ENCODE data around the gene CEP128. TPM values are rescaled to one million over a fixed set of nuclear protein-coding genes. Genes with fewer than 3 reads are reported as not detected.

CEP128 gene
- total RNA-seq, 1 experiment from 2014 or later, result 27.3 TPM

DNA sequence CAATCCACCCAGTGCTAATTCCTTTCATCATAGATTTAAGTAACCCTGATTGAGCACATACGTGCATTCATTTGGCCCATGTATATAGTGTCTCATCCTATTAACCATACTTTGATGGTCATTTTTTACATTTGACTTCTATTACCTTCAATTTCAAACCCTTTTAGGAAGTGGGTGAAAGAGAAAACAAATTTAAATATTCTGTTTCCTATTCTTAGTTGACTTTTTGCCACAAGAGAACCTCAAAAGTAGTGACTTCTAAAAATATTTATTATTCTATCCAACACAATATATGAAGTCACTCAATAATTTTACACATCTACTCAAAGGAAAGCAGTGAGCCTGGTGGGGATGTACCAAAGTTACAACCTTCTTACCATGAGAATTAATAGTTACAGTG is 164.9 kb downstream of the CEP128 start:
- Histone ChIP-seq H3K4me3 (ENCODE audit: low read depth, low read length, poor library complexity, severe bottlenecking) (no peak overlapping the region), H3K27me3 (replicated peaks; ENCODE audit: insufficient read depth, low read depth, low read length, poor library complexity) (no peaks in the 10 kb centered on the region), H3K27ac (ENCODE audit: low read depth, low read length, poor library complexity, severe bottlenecking) (no peak overlapping the region), H3K4me1 (ENCODE audit: insufficient read depth, low read length, poor library complexity, severe bottlenecking) (no peaks in the 10 kb centered on the region), H3K36me3 (ENCODE audit: insufficient read depth, low read length, poor library complexity, severe bottlenecking) (no peaks in the 10 kb centered on the region), H3K9me3 (ENCODE audit: low read depth, low read length, poor library complexity, severe bottlenecking) (no peaks in the 10 kb centered on the region)
- ChIA-PET CTCF (no interaction called here), POLR2A (ENCODE audit: low non-redundant PET) (no interaction called here)
- intact Hi-C loops (cut with micrococcal nuclease; ENCODE audit: unreplicated experiment), result no loop called here
- BruUV-seq (replicated peaks), result no TSS peak
- no peak for DNase-seq (ENCODE audit: low spot score)
- TF ChIP-seq, protein P1, sequence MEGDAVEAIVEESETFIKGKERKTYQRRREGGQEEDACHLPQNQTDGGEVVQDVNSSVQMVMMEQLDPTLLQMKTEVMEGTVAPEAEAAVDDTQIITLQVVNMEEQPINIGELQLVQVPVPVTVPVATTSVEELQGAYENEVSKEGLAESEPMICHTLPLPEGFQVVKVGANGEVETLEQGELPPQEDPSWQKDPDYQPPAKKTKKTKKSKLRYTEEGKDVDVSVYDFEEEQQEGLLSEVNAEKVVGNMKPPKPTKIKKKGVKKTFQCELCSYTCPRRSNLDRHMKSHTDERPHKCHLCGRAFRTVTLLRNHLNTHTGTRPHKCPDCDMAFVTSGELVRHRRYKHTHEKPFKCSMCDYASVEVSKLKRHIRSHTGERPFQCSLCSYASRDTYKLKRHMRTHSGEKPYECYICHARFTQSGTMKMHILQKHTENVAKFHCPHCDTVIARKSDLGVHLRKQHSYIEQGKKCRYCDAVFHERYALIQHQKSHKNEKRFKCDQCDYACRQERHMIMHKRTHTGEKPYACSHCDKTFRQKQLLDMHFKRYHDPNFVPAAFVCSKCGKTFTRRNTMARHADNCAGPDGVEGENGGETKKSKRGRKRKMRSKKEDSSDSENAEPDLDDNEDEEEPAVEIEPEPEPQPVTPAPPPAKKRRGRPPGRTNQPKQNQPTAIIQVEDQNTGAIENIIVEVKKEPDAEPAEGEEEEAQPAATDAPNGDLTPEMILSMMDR (conservative IDR thresholded peaks at IDR 0.05; ENCODE audit: low read depth, low read length), result no peak
- no peak for TF ChIP-seq EZH2 (IDR thresholded peaks at IDR 0.05; ENCODE audit: borderline replicate concordance, low read depth, low read length, poor library complexity, severe bottlenecking)

DNA sequence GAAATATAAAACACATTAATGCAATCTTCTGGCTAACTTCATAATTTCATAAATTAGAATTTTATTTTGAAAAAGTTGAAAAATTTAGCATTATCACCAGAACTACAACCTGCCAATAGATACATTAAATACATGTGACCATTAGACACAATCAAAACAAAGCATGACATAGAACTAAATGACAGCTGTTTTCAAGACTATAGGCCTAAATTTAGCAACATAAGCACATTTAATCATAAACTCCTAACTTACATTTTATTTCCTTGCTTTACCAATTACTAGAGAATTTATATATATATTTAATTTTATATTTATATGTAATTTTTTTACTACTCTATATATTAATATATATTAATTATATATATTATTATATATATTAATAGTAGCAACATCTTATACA is 165.4 kb downstream of the CEP128 start:
- TF ChIP-seq, protein P1 (conservative IDR thresholded peaks at IDR 0.05; ENCODE audit: low read depth, low read length), result no peak
- no peak for TF ChIP-seq EZH2 (IDR thresholded peaks at IDR 0.05; ENCODE audit: borderline replicate concordance, low read depth, low read length, poor library complexity, severe bottlenecking)
- ChIA-PET CTCF (no interaction called here), POLR2A (ENCODE audit: low non-redundant PET) (no interaction called here)
- intact Hi-C loops (cut with micrococcal nuclease; ENCODE audit: unreplicated experiment), result no loop called here
- Histone ChIP-seq H3K27me3 (replicated peaks; ENCODE audit: insufficient read depth, low read depth, low read length, poor library complexity) (no peaks in the 10 kb centered on the region), H3K4me1 (ENCODE audit: insufficient read depth, low read length, poor library complexity, severe bottlenecking) (no peaks in the 10 kb centered on the region), H3K36me3 (ENCODE audit: insufficient read depth, low read length, poor library complexity, severe bottlenecking) (no peaks in the 10 kb centered on the region), H3K27ac (ENCODE audit: low read depth, low read length, poor library complexity, severe bottlenecking) (no peak overlapping the region), H3K9me3 (ENCODE audit: low read depth, low read length, poor library complexity, severe bottlenecking) (no peaks in the 10 kb centered on the region), H3K4me3 (ENCODE audit: low read depth, low read length, poor library complexity, severe bottlenecking) (no peak overlapping the region)
- DNase-seq (ENCODE audit: low spot score), result no peak
- BruUV-seq (replicated peaks), result no TSS peak

DNA sequence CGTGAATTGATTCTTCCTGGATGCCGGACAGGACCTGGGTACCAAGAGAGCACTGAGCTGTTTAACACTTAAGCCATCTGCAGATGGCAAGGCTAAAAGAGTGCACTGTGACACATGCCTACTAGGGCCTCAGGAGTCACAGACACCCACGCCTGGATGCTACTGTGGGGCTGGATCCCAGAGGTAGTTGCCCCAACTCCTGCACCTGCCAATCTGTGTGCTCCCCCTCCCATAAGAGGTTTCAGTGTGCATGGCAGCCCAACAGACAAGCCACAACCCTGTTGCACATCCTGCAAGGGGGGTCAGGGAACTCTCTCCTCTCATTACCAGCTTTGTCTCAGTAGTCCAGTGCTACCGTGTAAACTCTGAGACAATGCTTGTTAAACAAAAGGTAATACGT is 169.0 kb downstream of the CEP128 start:
- CTCF ChIA-PET, result no interaction called here
- TF ChIP-seq, protein P1 (conservative IDR thresholded peaks at IDR 0.05; ENCODE audit: low read depth, low read length), result no peak
- no peak for TF ChIP-seq EZH2 (IDR thresholded peaks at IDR 0.05; ENCODE audit: borderline replicate concordance, low read depth, low read length, poor library complexity, severe bottlenecking)
- intact Hi-C loops (cut with micrococcal nuclease; ENCODE audit: unreplicated experiment), result no loop called here

More for the DNA sequence above, 169.0 kb downstream of the CEP128 start:
- POLR2A ChIA-PET (ENCODE audit: low non-redundant PET), result no interaction called here
- H3K4me3 ChIP-seq (ENCODE audit: low read depth, low read length, poor library complexity, severe bottlenecking), result no peak overlapping the region
- BruUV-seq (replicated peaks), result no TSS peak
- H3K27me3 ChIP-seq (replicated peaks; ENCODE audit: insufficient read depth, low read depth, low read length, poor library complexity), result no peaks in the 10 kb centered on the region
- no peaks in the 10 kb centered on the region for H3K36me3 ChIP-seq (ENCODE audit: insufficient read depth, low read length, poor library complexity, severe bottlenecking)
- H3K27ac ChIP-seq (ENCODE audit: low read depth, low read length, poor library complexity, severe bottlenecking), result no peak overlapping the region
- no peaks in the 10 kb centered on the region for H3K9me3 ChIP-seq (ENCODE audit: low read depth, low read length, poor library complexity, severe bottlenecking)
- H3K4me1 ChIP-seq (ENCODE audit: insufficient read depth, low read length, poor library complexity, severe bottlenecking), result no peaks in the 10 kb centered on the region
- DNase-seq (ENCODE audit: low spot score), result no peak

Measured in A673 (cell line).